HT-29 (cell line): ENCODE data around the gene FARSA. TPM values are rescaled to one million over a fixed set of nuclear protein-coding genes. Genes with fewer than 3 reads are reported as not detected.
"Not testable (repeated sequence)": the region's sequence is repeated elsewhere in the genome, so short reads cannot be mapped to it uniquely, and the experiment has no call there.

Experiments
- DNase-seq: peaks from one replicate; pipeline ENCODE4 v3.0.0-alpha.2; 2015; ENCODE audit warnings: low spot score
- total RNA-seq: library from RNA; depleted of rRNA; stranded (reverse); fragments of >200 nt; shearing (Covaris generic); gene quantifications from 2 replicates; pipeline ENCODE4 v1.2.3, GENCODE V29; 2014; rRNA removed

The FARSA gene
- 84.6 and 96.2 TPM in 2 replicates for total RNA-seq

DNA sequence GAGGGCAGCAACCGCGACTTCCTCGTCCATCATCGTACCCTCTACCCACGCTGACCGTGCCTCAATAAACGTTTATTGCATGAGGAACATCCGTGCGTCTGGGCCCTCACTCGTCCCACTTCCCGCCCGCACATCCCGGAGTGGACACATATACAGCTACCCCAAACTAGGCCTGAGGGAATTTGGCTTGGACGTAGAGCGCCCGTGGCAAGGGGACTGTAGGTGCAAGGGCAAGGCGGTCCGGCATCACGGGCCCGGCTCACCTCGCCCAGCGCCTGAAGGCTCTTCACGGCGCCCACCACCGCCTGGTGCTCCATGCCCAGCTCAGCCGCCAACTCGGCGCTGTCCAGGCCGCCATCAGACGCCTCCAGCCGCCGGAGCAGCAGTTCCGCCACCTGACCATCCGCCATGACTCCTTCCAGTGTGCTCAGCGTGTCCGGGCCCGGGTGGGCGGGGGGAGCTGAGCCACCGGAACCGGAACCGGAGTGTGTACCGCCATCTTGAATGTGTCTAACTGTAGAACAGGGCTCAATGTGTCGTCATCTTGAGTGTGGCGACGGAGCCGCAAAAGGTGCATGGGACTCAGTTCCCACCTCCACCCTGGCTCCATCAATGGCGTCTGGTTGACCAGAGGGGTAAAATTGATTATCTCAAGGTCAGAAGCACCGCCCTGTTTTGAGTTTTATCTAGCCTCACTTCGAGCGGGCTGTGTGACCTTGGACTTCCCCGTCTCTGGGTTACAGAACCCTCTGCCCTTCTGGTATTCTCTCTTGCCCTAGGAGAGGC is at the start of gene FARSA:
Gene FARSA (minus strand): TSS at position 425 of the 786 bp plus-strand sequence. CDS start 15 bp downstream, at position 410.
- peak; percentile 82 for DNase-seq

DNA sequence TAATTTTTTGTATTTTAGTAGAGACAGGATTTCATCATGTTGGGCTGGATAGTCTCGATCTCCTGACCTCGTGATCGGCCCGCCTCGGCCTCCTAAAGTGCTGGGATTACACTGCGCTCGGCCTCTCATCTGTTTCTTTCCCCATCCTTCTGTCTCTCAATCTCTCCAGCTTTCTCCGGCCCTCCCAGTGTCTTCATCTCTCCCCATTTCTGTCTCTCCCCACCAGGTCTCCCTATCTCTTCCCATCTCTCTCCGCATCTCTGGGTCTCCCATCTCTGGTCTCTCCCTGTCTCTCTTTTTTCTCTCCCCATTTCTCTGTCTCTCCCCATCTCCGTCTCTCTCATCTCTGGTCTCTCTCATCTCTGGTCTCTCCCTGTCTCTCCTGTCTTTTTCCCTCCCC is 49.6 kb upstream of the FARSA start:
- no peak for DNase-seq

DNA sequence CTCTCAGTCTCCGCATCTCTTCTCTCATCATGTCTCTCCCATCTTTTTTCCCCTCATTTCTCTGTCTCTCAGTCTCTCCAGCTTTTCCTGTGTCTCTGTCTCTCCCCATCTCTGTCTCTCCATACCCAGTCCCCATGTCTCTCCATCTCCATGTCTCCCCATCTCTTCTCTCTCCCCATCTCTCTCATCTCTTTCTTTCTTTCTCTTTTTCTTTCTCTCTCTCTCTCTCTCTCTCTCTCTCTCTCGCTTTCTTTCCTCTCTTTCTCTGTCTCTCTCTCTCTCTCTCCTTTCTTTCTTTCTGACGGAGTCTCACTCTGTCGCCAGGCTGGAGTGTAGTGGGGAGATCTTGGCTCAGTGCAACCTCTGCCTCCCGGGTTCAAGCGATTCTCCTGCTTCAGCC is 49.1 kb upstream of the FARSA start:
- no peak for DNase-seq

DNA sequence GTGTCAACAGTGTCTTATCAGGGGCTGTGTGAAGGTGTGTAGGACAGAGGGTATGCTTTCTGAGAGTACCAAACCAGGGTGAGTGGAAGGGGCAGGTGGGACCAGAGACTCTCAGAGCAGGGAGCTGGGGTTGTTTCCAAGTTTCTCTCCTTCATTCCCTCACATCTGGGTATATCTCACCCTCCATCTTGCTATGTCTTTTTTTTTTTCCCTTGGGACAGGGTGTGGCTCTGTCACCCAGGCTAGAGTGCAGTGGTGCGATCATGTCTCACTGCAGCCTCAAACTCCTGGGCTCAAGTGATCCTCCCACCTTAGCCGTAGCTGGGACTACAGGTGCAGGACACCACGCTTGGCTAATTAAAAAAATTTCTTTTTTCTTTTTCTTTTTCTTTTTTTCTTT is 46.5 kb upstream of the FARSA start:
- DNase-seq, result no peak

DNA sequence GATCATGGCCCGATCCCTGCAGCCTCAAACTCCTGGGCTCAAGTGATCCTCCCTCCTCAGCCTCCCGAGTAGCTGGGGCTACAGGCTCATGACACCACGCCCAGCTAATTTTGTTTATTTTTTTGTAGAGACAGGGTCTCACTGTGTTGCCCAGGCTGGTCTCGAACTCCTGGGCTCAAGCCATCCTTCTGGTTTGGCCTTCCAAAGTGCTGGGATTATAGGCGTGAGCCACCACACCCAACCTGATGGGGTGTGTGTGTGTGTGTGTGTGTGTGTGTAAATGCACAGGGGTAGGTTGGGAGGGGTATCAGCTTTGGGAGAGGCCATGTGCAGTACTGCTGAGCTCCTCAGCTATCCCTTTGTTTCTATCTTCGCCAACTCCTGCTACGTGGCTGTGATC is 42.6 kb upstream of the FARSA start:
- not testable (repeated sequence) for DNase-seq

DNA sequence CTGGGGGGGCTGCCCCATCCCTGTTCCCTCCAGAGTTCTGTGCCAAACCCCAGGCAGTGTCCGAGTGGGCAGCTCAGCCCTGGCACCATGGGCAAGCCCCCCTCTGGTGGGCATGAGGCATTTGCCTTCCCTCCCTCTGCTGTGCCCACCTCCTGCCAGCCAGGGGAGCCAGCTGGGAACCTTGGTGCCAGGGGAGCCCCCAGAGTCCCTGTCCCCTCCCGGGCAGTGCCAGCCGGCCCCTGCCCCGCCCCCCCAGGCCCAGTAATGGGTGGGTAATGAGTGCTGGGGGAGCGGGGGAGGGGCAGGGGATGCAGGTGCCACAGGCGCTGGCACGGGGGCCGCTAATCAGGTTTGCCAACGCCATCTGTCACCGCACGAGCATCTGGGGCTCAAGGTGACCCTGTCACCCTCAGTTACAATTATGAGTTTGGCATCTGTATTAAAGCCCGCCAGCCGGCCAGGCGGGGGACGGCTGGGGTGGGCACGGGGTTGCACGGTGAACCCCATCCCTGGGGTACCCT is 41.8 kb upstream of the FARSA start:
- DNase-seq, result no peak

DNA sequence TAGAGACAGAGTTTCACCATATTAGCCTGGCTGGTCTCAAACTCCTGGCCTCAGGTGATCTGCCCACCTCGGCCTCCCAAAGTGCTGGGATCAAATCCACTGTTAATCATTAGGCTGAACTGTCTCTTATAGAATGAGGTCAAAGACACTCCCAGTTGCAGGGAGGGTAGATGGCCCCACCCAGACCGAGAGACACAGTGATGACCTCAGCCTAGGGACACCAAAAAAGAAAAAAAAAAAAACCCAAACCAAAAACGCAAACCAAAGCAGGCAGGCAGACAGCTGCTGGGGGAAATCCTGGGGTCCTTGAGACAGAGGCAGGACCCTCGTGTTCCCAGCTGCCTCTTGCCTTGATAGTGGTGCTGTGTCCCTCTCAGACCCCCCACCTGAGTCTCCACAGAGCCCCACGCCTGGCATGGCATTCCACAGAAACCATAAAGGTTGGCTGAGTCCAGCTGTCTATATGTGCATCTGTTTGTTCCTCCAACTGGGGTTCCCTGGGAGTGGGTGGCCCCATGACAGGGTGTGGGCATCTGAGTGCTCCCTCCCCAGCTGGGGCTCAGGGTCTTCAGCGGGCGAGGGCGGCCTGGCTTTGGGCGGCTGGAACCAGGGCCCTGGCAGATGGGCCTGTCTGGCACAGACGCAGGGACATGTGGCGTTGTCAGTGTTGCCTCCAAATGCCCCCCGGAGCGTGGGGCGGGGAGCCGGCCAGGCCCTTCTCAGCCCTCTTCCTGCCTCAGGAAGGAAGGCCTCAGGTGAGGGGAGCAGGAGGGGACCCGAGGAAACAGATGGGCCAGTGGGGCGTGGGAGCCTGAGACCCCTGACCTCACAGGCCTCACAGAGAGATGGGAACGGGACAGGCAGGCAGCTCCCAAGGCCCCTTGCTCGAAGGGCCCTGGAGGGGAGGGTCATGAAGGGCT is 41.0 kb upstream of the FARSA start:
- DNase-seq, result no peak

DNA sequence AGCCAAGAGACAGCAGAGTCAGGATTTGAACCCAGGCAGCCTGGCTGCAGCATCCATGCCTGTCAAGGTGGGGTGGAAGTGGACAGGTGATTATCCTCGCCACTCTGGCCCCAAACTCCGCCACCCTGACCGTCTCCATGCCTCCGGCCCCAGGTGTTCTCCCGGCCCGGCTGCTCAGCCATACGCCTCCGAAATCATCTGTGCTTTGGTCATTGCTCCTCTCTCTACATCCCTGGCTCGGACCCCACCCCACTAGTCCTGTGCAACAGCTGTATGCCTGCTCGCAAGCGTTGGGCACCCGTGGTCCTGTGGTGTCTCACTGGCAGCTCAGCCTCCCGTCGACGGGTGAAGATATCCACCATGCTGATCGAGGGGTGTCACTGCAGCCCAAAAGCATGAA is 39.7 kb upstream of the FARSA start:
- DNase-seq, result no peak

DNA sequence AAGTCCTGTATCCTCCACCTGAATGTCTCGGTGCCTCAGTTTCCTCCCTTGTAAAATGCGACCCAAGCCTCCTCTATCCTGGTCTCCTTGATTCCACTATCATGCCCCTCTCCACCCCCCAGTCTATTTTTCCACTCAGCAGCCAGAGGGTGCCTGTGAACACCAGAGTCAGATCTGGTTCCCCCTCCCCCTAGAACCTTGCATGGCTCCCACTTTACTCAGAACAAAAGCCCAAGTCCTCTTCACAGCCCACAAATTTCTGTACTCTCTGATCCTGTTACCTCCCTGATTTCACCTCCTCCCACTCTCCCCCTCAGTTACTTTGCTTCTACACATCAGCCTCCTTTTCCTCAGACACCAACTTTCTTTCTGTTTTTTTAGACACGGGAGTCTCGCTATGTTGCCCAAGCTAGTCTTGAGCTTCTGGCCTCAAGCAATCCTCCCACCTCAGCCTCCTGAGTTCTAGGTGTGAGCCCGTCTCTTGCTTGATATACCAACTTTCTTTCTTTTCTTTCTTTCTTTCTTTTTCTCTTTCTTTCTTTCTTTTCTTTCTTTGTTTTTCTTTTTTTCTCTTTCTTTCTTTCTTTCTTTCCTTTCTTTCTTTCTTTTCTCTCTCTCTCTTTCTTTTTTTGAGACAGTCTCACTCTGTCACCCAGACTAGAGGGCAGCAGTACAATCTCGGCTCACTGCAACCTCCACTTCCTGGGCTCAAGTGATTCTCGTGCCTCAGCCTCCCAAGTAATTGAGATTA is 36.7 kb upstream of the FARSA start:
- no peak for DNase-seq

DNA sequence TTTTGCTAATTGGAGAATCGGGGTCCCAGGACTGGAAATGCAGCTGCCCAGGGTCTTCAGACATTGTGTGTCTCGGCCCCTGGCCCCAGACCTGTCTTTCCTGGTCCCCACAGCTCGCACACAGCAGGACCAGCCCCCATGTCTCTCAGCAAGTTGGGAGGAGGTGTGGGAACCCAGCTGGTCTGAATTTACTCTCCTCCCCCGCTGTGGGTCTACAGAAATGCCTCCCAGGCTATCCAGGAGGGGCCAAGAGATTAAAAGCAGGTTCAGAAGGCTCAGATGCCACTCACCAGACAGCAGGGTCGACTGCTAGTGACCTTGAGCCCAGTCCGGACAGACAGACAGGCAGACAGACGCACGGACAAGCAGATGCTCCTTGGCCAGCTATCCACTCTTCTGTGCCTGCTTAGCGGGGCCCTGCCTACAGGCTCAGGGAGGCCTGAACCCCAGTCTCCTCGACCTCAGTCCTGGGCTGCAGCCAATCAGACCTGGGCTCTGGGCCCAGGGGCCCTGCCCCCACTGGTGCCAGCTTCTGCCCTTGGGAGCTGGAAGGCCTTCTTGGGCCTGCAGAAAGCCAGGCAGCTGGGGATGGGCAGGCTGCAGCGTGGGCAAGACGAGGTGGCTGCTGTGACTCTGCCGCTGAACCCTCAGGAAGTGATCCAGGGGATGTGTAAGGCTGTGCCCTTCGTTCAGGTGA is 35.9 kb upstream of the FARSA start, which contains the start of gene DAND5:
Gene DAND5 (plus strand): TSS at position 285 of the 697 bp plus-strand sequence. CDS start 85 bp downstream, at position 370.
- no peak for DNase-seq

DNA sequence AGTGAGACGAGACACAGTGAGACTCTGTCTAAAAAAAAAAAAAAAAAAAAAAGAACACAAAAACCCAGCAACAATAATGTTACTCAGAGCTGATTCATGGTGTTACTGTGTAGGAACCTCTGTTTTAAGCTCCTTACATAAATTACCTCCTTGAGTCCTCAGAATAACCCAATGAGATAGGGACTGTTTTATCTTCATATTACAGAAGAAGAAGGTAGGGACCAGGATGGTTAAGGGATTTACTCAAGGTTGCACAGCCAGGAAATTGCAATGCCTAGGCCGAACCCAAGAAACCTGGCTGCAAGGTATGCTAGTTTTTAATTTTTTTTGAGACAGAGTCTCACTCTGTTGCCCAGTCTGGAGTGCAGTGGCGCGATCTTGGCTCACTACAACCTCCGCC is 34.4 kb upstream of the FARSA start:
- no peak for DNase-seq

DNA sequence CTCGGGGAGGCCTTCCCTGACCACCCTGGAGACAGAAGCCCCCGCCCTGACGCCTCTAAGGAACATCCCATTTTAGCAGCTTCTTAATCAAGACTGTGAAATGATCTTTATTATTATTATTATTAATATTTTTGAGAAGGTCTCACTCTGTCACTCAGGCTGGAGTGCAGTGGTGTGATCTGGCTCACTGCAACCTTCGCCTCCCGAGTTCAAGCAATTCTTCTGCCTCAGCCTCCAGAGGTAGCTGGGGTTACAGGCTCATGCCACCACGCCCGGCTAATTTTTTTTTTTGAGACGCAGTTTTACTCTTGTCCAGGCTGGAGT is 32.3 kb upstream of the FARSA start:
- no peak for DNase-seq

DNA sequence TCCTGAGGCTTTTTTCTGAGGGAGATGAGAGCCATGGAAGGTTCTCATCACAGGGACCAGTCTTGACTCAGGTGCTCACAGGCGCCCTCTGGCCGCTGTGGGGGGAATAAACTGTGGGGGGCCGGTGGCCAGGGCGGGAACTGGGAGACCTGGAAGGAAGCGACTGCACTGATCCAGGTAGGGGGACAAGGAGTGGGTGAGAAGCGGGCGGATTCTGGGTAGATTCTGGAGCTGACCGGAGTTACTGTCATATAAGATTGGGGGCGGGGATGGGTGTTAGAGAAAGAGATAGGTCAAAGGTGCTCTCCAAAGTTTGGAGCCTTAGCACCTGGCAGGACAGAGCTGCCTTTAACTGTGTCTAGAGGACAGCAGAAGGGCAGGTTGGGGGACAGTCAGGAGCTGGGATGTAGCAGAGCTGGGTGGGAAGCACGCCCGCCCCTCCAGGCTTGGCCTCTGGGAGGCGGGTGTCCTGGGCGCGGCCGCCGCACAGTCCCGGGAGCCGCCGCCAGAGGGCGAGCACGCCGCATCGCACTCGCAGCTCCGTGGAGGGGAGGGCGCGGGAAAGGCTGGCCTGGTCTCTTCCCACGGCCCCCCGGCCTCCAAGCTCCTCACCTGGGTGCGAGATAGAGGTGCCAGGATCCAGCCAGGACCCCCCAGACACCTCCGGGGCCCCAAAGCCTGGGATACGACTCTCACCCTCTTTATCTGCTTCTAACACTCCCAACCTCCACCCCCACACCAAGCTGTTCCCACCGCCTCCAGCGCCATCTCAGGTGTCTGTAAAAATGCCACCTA is 31.7 kb upstream of the FARSA start:
- peak; percentile 82 for DNase-seq

DNA sequence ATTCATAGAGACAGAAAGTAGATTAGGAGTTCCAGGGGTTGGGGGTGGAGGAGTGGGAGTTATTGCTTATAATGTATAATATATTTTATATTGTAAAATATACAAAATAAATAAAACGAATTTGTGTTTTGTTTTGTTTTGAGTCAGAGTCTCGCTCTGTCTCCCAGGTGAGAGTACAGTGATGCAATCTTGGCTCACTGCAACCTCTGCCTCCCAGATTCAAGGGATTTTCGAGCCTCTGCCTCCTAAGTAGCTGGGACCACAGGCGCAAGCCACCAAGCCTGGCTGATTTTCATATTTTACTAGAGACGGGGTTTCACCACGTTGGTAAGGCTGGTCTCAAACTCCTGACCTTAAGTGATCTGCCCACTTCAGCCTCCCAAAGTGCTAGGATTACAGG is 26.0 kb upstream of the FARSA start:
- DNase-seq, result no peak

DNA sequence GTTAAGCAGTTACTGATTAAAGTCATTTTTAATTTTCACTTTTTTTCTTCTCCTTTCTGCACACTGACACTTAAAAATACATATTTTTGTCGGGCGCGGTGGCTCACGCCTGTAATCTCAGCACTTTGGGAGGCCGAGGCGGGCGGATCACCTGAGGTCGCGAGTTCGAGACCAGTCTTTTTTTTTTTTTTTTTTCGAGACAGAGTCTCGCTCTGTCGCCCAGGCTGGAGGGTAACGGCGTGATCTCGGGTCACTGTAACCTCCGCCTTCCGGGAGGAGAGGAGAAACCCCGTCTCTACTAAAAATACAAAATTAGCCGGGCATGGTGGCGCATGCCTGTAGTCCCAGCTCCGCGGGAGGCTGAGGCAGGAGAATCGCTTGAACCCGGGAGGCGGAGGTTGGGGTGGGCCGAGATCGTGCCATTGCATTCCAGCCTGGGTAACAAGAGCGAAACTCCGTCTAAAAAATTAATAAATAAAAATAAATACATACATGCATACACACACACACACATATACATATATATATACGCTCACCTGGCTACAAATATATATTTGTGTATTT is 24.0 kb upstream of the FARSA start:
- not testable (repeated sequence) for DNase-seq

DNA sequence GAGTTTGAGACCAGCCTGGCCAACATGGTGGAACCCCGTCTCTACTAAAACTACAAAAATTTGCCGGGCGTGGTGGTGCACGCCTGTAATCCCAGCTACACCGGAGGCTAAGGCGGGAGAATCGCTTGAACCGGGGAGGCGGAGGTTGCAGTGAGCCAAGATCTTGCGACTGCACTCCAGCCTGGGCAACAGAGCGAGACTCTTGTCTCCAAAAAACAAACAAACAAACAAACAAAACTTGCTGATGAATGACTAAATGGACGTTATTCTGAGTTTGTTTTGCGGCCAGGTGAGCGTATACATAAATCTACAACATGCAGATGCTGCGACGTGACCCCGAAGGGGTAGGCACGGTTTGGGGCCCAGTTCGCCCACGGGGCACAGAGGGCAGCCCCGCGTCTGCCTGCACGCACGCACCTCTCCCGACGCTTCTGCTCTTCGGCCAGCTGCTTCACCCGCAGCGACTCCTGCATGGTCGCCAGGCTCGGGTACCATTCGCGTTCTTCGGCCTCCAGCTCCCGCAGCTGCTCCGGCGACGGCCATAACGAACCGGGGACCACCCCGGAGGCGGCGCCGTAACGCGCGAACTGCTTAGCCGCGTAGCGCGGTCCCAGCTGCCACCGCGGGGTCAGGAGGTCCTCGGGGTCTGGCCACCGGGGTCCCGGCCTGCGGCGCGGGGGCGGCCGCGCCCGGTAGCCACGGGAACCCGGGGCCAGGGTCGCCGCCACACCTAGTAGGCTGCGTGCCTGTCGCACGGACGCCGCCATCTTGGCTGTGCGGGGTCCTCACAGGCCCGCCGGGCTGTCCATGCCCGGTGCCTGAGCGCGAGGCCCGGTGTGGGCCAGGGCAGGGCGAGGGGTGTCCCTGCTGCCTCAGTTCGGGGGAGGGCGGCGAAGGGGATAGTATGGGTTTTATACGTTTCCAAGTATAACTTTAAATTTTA is 23.2 kb upstream of the FARSA start, which contains the start of gene GADD45GIP1:
Gene GADD45GIP1 (minus strand): TSS at position 778 of the 943 bp plus-strand sequence. CDS start 11 bp downstream, at position 767.
- peak; percentile 70 for DNase-seq

DNA sequence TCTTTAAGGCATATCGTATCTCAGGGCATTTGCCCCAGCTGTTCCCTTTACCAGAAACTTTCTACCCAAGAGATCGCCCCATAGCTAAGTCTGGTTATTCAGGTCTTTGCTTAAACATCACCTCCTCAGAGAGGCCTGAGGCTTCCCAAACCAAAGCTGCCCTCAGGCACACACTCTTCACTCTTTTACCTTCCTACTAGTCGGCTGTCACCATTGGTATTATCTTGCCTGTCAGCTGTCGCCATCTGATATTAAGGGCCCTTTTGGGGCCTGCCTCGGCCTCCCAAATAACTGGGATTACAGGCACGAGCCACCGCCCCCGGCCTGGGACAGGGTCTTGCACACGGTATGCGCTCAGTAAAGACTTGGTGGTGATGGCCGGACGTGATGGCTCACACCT is 22.5 kb upstream of the FARSA start:
- DNase-seq, result no peak

DNA sequence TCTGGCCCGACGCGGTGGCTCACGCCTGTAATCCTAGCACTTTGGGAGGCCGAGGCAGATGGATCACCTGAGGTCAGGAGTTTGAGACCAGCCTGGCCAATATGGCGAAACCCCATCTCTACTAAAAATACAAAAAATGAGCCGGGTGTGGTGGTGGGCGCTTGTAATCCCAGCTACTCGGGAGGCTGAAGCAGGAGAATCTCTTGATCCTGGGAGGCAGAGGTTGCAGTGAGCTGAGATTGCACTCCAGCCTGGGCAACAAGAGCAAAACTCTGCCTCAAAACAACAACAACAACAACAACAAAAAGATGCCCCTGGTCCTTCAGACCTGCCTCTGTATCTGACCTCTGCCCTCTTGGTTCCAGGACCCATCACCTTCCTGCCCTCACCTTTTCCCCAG is 22.1 kb upstream of the FARSA start:
- not testable (repeated sequence) for DNase-seq

DNA sequence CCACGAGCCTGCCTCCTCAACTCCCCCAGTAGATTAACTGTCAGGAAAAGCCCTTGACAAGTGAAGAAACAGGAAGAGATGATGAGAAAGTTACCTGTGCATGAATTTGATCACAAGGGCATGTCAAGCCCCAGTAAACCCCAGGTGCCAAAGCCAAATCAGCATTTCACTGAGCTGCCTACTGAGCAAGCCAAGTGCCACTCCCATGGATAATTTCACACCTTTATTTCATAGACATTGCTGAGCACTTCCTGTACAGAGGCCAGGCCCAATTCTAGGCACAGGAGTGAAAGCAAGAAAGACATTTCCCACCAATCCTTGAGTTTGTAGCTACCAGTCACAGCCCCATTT is 21.1 kb upstream of the FARSA start:
- no peak for DNase-seq
